HK-2 (cell line): ENCODE results near the gene TMEM255B.

ENCODE experiments used
- DNase-seq: peaks from one replicate; pipeline ENCODE4 v3.0.0-alpha.2; 2018; ENCODE audit not compliant: unreplicated experiment

Gene TMEM255B

DNA sequence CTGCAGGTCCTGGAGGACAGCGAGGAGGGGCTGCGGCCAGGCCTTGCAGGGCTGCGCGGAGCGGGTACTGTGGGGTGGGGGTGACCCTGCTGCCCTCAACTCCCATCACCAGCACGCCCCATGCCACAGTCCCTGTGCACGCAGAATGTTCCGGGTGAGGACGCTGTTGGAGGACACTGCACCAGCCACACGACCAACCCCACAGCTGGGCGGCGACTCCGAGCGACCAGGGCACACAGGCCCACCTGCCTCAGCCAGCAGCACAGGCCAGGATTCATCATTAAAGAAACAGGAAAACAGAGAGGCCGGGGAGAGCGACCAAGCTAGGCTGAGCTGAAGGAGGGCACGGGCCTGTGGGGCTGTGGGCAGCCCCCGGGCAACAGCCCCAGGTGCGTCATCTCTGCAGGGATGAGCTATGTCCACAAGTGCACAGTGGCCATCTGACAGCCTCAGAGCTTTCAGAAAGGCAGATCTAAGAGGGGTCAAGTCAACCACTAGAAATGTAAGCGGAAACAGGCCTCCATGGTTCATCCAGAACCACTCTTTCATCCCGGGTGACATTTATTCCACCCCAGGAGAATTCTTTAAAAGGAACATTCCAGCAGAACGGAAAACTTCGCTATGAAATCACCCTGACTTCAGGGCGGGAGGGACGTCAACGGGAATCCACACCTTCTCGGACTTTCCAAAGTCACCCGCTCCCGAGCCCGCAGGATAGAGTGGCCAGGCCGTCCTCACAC is 103.3 kb downstream of the TMEM255B start:
- DNase-seq, result no peak

GRCh38 chr13:113862931-113863523 is 104.0 kb downstream of the TMEM255B start:
- DNase-seq, result peak; percentile 29

DNA sequence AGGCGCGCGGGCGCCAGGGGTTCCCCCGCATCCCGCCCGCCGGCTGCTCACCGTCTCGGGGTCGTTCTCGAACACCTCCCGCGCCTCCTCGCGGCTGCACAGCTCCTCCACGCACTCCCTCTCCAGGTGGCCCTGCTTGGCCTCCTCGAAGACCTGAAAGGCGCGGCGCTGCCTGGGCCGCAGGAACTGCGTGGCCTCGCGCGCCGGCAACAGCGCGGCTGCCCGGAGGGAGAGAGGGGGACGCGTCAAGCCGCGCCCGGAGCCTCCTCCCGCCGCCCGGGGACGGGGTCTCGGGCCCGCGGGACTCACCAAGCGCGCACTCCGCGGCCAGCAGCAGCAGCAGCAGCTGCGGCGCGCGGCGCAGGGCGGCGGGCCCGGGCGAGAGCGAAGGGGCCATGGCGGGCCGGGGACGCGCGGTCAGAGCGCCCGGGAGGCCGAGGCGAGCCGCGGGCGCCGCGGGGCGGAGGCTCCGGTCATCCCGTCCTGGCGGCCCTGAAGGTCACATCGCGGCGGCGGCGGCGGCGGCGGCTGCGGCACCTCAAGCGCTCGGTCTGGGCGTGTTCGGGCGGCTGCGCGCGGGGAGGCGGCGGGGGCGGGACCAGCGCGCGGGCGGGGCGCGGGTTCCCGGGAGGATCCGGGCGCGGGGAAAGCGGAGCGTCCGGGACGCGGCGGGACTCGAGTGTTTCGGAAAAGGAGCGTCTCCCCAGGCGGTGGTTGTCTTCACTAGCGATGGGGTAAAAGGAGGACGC is 104.7 kb downstream of the TMEM255B start, which contains the start of gene GAS6:
Gene GAS6, minus strand, starts transcription at position 553 of the 749 bp plus-strand sequence. Its CDS starts 156 bp downstream, at position 397.
- DNase-seq, result peak; percentile 40

- DNase-seq, result no peak
Observed at GRCh38 chr13:113864273-113864890, 105.4 kb downstream of the TMEM255B start.

GRCh38 chr13:113865427-113865826 is 106.4 kb downstream of the TMEM255B start:
- no peak for DNase-seq
